ENCODE data around the gene OR8D4.

GRCh38 chr11:123905826-123906225, 3.9 kb downstream of the OR8D4 start:
- TF ChIP-seq CTCF (conservative IDR thresholded peaks at IDR 0.05) (no peak), ZFX (IDR thresholded peaks at IDR 0.05) (no peak)

Measured in C4-2B (cell line).